Measurements from ENCODE around the gene PLP1.
"Not testable (repeated sequence)": the region's sequence is repeated elsewhere in the genome, so short reads cannot be mapped to it uniquely, and the experiment has no call there.

DNA sequence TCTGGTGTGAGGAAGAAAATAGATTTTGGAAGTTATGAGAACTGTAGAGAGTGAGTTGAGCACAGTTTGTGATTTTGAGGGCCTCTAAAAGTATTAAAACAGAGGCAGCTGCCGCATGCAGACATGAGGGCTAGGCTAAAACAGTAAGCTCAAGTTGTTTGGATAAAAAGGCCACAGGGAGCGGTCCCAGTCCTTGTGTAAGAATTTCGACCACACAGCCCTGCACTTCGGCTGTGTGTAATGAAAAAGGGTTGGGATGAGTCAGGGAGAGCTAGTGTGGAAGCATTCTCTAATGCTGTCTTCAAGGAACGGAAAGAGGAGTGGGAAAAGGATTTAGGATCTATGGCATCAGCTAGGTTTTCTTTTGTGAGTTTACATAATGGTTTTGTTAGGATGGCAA is 13.1 kb upstream of the PLP1 start:
- TF ChIP-seq, protein P1, sequence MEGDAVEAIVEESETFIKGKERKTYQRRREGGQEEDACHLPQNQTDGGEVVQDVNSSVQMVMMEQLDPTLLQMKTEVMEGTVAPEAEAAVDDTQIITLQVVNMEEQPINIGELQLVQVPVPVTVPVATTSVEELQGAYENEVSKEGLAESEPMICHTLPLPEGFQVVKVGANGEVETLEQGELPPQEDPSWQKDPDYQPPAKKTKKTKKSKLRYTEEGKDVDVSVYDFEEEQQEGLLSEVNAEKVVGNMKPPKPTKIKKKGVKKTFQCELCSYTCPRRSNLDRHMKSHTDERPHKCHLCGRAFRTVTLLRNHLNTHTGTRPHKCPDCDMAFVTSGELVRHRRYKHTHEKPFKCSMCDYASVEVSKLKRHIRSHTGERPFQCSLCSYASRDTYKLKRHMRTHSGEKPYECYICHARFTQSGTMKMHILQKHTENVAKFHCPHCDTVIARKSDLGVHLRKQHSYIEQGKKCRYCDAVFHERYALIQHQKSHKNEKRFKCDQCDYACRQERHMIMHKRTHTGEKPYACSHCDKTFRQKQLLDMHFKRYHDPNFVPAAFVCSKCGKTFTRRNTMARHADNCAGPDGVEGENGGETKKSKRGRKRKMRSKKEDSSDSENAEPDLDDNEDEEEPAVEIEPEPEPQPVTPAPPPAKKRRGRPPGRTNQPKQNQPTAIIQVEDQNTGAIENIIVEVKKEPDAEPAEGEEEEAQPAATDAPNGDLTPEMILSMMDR (IDR thresholded peaks at IDR 0.05; ENCODE audit: extremely low read depth in 1 of 2, insufficient read depth in 1 of 2, low read depth in 1 of 2, low read length in 2 of 2), result not testable (repeated sequence)
- not testable (repeated sequence) for TF ChIP-seq FOS (IDR thresholded peaks at IDR 0.05; ENCODE audit: borderline replicate concordance, insufficient read depth, low read length); JUN (IDR thresholded peaks at IDR 0.05; ENCODE audit: borderline replicate concordance, insufficient read depth, insufficient read length, low read depth); POLR2A (IDR thresholded peaks at IDR 0.05; ENCODE audit: low read depth, low read length); POLR2AphosphoS5 (IDR thresholded peaks at IDR 0.05; ENCODE audit: insufficient read depth, low read depth, low read length)
- TF ChIP-seq, protein P2, sequence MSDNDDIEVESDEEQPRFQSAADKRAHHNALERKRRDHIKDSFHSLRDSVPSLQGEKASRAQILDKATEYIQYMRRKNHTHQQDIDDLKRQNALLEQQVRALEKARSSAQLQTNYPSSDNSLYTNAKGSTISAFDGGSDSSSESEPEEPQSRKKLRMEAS (IDR thresholded peaks at IDR 0.05; ENCODE audit: insufficient read depth, insufficient read length), result not testable (repeated sequence)

Data from endothelial cell of umbilical vein (primary cell).